PC-3 (cell line): ENCODE data around the gene ANO7.

Source experiments
- EZH2 ChIP-seq: fragments of 300-600 bp; sonication (generic); IDR thresholded peaks from one replicate; pipeline ENCODE4 v1.6.1; 2017; ENCODE audit warnings: antibody characterized with exemption, mild to moderate bottlenecking, low read length; ENCODE audit not compliant: unreplicated experiment
- TF ChIP-seq, protein P1 (sequence below): fragments of 300-600 bp; sonication (generic); conservative IDR thresholded peaks from 2 replicates; pipeline ENCODE4 v1.5.1; 2017; ENCODE audit warnings: antibody characterized with exemption, low read depth, mild to moderate bottlenecking, low read length

DNA sequence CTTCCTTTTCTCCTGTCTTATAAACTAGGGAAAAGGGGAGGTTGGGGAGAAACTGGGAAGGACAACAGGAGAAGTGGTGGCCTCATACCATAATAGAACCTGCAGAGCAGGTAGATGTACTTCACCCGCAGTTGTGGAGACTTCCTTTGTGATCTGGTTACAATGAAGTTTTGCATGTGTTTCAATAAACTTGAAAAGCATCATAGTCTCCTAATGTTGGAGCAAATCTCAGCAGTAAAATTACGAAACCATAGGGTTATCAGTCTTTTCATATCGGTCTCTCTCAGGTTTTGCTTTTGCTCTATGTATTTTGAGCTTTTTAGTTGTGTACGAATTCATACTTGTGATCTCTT is 30.5 kb downstream of the ANO7 start:
- TF ChIP-seq, protein P1, sequence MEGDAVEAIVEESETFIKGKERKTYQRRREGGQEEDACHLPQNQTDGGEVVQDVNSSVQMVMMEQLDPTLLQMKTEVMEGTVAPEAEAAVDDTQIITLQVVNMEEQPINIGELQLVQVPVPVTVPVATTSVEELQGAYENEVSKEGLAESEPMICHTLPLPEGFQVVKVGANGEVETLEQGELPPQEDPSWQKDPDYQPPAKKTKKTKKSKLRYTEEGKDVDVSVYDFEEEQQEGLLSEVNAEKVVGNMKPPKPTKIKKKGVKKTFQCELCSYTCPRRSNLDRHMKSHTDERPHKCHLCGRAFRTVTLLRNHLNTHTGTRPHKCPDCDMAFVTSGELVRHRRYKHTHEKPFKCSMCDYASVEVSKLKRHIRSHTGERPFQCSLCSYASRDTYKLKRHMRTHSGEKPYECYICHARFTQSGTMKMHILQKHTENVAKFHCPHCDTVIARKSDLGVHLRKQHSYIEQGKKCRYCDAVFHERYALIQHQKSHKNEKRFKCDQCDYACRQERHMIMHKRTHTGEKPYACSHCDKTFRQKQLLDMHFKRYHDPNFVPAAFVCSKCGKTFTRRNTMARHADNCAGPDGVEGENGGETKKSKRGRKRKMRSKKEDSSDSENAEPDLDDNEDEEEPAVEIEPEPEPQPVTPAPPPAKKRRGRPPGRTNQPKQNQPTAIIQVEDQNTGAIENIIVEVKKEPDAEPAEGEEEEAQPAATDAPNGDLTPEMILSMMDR: no peak
- TF ChIP-seq EZH2: no peak
